Measurements from ENCODE around the gene SMIM31.

SMIM31 gene

DNA sequence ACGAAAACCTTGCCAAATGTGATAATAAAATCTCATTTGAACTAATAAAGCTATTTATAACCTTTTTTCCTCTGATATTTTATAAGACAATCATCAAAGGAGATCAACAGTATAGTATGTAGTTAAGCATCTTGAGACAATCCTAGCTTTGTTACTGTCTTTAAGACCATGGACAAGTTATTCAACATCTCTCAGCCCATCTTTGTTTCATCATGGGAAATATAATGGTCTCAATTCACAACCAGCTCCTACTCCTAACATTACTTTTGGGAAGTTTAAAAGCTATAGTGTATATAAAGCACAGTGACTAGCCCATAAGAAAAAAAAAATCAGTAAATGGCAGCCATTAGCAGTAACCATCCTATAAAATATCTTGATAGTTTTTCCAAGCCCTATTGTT lies 65.4 kb downstream of the SMIM31 start:
- no peaks in the 10 kb centered on the region for H3K9me3 ChIP-seq (ENCODE audit: control insufficient read depth, low read length)
- H3K4me1 ChIP-seq (ENCODE audit: control insufficient read depth, insufficient read depth, low read length, poor library complexity, severe bottlenecking), result peaks cover 17% of the 10 kb centered on the region
- no CpG with 5 or more reads among the region's 1 CpG for WGBS, 2 experiments (ENCODE audit: insufficient coverage in 2 of 2)
- H3K27ac ChIP-seq (ENCODE audit: low read depth, low read length, severe bottlenecking), result no peak overlapping the region
- no peak overlapping the region for H3K4me3 ChIP-seq (ENCODE audit: extremely low read depth, insufficient read depth, low read length, poor library complexity, severe bottlenecking)
- no peaks in the 10 kb centered on the region for H3K36me3 ChIP-seq (ENCODE audit: control insufficient read depth, insufficient read depth, low read length)

DNA sequence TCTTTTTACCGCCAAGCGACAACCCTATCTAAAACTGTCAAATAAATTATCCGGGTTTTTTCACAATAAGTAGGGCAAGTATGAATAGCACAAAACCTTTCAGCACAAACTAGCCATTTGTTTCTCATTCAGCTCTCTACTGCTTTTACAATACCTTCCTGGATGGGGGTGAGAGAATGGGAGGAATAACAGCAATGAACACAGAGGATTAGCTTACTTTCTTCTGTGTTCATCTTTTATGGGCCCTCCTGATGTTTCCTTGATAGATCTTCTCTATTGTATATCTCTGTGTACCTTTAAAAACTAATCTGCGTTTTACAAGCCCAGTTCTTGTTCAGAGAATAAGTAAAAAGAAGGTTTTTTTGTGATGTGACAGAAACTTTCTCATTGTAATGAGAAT lies 67.8 kb downstream of the SMIM31 start:
- Histone ChIP-seq H3K4me3 (ENCODE audit: extremely low read depth, insufficient read depth, low read length, poor library complexity, severe bottlenecking) (no peak overlapping the region), H3K9me3 (ENCODE audit: control insufficient read depth, low read length) (no peaks in the 10 kb centered on the region), H3K36me3 (ENCODE audit: control insufficient read depth, insufficient read depth, low read length) (no peaks in the 10 kb centered on the region), H3K27ac (ENCODE audit: low read depth, low read length, severe bottlenecking) (no peak overlapping the region), H3K4me1 (ENCODE audit: control insufficient read depth, insufficient read depth, low read length, poor library complexity, severe bottlenecking) (peaks cover 2% of the 10 kb centered on the region)
- no CpG with 5 or more reads among the region's 4 CpGs for WGBS, 2 experiments (ENCODE audit: insufficient coverage in 2 of 2)

- 83 to 93% methylated on average over 2 to 3 of the region's 4 CpGs for WGBS, 2 experiments (ENCODE audit: insufficient coverage in 2 of 2)
- Histone ChIP-seq H3K27ac (ENCODE audit: low read depth, low read length, severe bottlenecking) (no peak overlapping the region), H3K4me3 (ENCODE audit: extremely low read depth, insufficient read depth, low read length, poor library complexity, severe bottlenecking) (no peak overlapping the region), H3K9me3 (ENCODE audit: control insufficient read depth, low read length) (no peaks in the 10 kb centered on the region), H3K4me1 (ENCODE audit: control insufficient read depth, insufficient read depth, low read length, poor library complexity, severe bottlenecking) (peaks cover 6% of the 10 kb centered on the region), H3K36me3 (ENCODE audit: control insufficient read depth, insufficient read depth, low read length) (no peaks in the 10 kb centered on the region)
Measured at GRCh38 chr4:164824581-164824980, 70.7 kb downstream of the SMIM31 start.

DNA sequence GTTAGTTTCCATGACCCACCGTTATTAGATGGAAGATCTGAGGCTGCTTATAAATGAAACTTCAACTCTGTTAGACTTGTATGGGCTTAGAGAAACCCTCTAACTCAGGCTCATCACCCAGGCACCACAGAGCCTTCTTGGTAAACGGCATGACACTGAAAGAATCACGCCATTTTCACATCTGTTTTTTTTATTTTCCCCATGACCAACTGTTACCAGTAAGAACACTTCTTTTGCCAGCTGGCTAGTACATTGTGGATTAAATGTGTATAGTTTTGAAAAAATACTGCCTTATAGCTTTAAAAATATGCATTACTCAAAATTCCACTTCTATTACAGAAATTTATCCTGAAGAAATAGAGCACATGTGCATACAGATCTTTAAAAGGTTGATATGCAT lies 75.0 kb downstream of the SMIM31 start:
- Histone ChIP-seq H3K4me3 (ENCODE audit: extremely low read depth, insufficient read depth, low read length, poor library complexity, severe bottlenecking) (no peak overlapping the region), H3K36me3 (ENCODE audit: control insufficient read depth, insufficient read depth, low read length) (no peaks in the 10 kb centered on the region), H3K9me3 (ENCODE audit: control insufficient read depth, low read length) (no peaks in the 10 kb centered on the region), H3K4me1 (ENCODE audit: control insufficient read depth, insufficient read depth, low read length, poor library complexity, severe bottlenecking) (peaks cover 4% of the 10 kb centered on the region), H3K27ac (ENCODE audit: low read depth, low read length, severe bottlenecking) (no peak overlapping the region)
- 100% methylated on average over 1 of the region's 3 CpGs; no CpG with 5 or more reads in 1 of the 2 experiments for WGBS, 2 experiments (ENCODE audit: insufficient coverage in 2 of 2)

DNA sequence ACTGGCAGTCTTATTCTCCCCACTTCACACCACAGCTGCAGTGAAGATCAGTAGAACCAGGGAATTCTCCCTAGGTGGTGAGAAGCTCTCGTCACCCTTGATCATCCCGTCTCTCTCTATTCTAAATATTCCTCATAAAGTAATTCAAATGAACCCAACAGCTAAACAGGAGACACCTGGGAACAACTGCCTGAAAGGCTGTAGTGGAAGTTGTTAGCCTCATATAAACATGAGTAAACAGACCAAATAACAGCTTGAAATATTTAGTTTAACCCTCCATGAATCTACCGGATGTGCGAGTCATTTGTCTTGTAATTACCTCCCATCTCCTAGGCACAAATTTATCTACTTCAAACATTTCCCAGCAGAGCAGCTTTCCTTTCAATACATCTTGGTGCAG lies 92.6 kb downstream of the SMIM31 start:
- 87 to 100% methylated on average over 1 to 3 of the region's 4 CpGs for WGBS, 2 experiments (ENCODE audit: insufficient coverage in 2 of 2)
- H3K4me3 ChIP-seq (ENCODE audit: extremely low read depth, insufficient read depth, low read length, poor library complexity, severe bottlenecking), result no peak overlapping the region
- no peaks in the 10 kb centered on the region for H3K4me1 ChIP-seq (ENCODE audit: control insufficient read depth, insufficient read depth, low read length, poor library complexity, severe bottlenecking)
- no peaks in the 10 kb centered on the region for H3K9me3 ChIP-seq (ENCODE audit: control insufficient read depth, low read length)
- H3K27ac ChIP-seq (ENCODE audit: low read depth, low read length, severe bottlenecking), result no peak overlapping the region
- no peaks in the 10 kb centered on the region for H3K36me3 ChIP-seq (ENCODE audit: control insufficient read depth, insufficient read depth, low read length)

GRCh38 chr4:164847016-164847415 lies 93.1 kb downstream of the SMIM31 start:
- Histone ChIP-seq H3K4me1 (ENCODE audit: control insufficient read depth, insufficient read depth, low read length, poor library complexity, severe bottlenecking) (no peaks in the 10 kb centered on the region), H3K36me3 (ENCODE audit: control insufficient read depth, insufficient read depth, low read length) (no peaks in the 10 kb centered on the region), H3K4me3 (ENCODE audit: extremely low read depth, insufficient read depth, low read length, poor library complexity, severe bottlenecking) (no peak overlapping the region), H3K9me3 (ENCODE audit: control insufficient read depth, low read length) (no peaks in the 10 kb centered on the region), H3K27ac (ENCODE audit: low read depth, low read length, severe bottlenecking) (no peak overlapping the region)
- 100% methylated on average over 1 of the region's 3 CpGs; no CpG with 5 or more reads in 1 of the 2 experiments for WGBS, 2 experiments (ENCODE audit: insufficient coverage in 2 of 2)

DNA sequence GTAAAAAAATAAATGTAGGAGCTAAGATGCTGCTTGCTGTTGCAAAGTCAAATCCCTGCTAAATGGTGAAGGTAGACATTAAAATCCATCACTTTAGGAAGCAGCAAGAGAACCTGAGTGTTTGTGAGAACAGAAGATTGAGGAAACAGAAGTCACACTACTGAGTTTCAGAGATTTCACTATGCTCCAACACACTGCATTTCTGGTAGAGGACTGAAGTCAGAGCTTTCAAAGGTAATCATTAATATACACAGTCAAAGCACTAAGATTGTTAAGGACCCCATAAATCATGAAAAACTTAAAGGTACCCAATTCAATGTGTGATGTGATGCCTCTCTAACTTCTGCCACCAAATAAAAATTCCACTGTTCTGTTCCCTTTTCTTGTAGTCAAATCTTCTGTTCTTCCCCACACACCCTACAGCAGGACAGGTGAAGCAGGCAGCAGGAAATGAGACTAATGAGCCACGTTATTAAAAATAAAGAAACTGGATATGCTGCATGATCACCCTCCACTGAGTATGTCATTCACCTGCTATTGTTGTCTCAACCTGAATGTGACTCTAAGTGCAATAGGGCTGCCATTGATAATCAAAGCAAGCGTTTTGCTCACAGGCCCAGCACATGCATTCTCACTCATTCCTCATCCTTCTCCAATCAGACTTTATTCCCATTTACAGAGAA lies 94.2 kb downstream of the SMIM31 start:
- Histone ChIP-seq H3K36me3 (ENCODE audit: control insufficient read depth, insufficient read depth, low read length) (no peaks in the 10 kb centered on the region), H3K27ac (ENCODE audit: low read depth, low read length, severe bottlenecking) (no peak overlapping the region), H3K9me3 (ENCODE audit: control insufficient read depth, low read length) (no peaks in the 10 kb centered on the region), H3K4me3 (ENCODE audit: extremely low read depth, insufficient read depth, low read length, poor library complexity, severe bottlenecking) (no peak overlapping the region), H3K4me1 (ENCODE audit: control insufficient read depth, insufficient read depth, low read length, poor library complexity, severe bottlenecking) (no peaks in the 10 kb centered on the region)
- WGBS, 2 experiments (ENCODE audit: insufficient coverage in 2 of 2), result 71 to 90% methylated on average over 1 to 2 of the region's 2 CpGs
